Hepatocyte (in vitro differentiated cells): Measurements from ENCODE around the gene WDR91.
"Not testable (repeated sequence)": the region's sequence is repeated elsewhere in the genome, so short reads cannot be mapped to it uniquely, and the experiment has no call there.

Experiments used
- CTCF ChIP-seq: fragments of 200-600 bp; sonication (generic); IDR thresholded peaks from 2 replicates; pipeline ENCODE4 v1.5.1; 2016; ENCODE audit warnings: antibody characterized with exemption, mild to moderate bottlenecking; ENCODE audit not compliant: poor library complexity
- EZH2phosphoT487 ChIP-seq: fragments of 200-600 bp; sonication (generic); IDR thresholded peaks from one replicate; pipeline ENCODE4 v1.6.1; 2018; ENCODE audit warnings: antibody characterized with exemption, mild to moderate bottlenecking, low read depth, moderate library complexity; ENCODE audit not compliant: unreplicated experiment, severe bottlenecking

- not testable (repeated sequence) for TF ChIP-seq CTCF, EZH2phosphoT487
Observed at GRCh38 chr7:135234095-135234494, 22.8 kb upstream of the WDR91 start.
